HL-60 (cell line): Measurements from ENCODE around the gene UBE2E1.

Experiments used
- DNase-seq, 2 experiments: peaks; one replicate each; pipeline ENCODE4 v3.0.0-alpha.2; 2010 to 2020; ENCODE audit warnings: low read depth in 1 of 2, low spot score in 1 of 2
- H3K27ac ChIP-seq: fragments of 250-450 bp; sonication (Bioruptor Pico); replicated peaks from 2 replicates; pipeline ENCODE4 v1.5.1; 2020; ENCODE audit warnings: mild to moderate bottlenecking, moderate library complexity
- H3K27me3 ChIP-seq: fragments of 250-450 bp; sonication (Bioruptor Pico); 2 replicates; pipeline ENCODE4 v1.5.1; 2021; ENCODE audit warnings: mild to moderate bottlenecking, moderate library complexity; ENCODE audit not compliant: insufficient read depth, poor library complexity, severe bottlenecking
- H3K4me3 ChIP-seq: replicated peaks from 2 replicates; pipeline ENCODE4 v1.5.1; 2011; ENCODE audit warnings: mild to moderate bottlenecking, control low read depth, low read length; ENCODE audit not compliant: insufficient read depth
- CTCF ChIP-seq: IDR thresholded peaks from one replicate; pipeline ENCODE4 v1.5.1; 2011; ENCODE audit warnings: low read length, control low read depth, inconsistent platforms; ENCODE audit not compliant: insufficient read depth
- GABPA ChIP-seq: IDR thresholded peaks from 2 replicates; pipeline ENCODE4 v1.6.1; 2012; ENCODE audit warnings: low read depth
- POLR2AphosphoS5 ChIP-seq: IDR thresholded peaks from 2 replicates; pipeline ENCODE4 v1.6.1; 2012; ENCODE audit warnings: low read depth
- REST ChIP-seq: IDR thresholded peaks from 2 replicates; pipeline ENCODE4 v1.6.1; 2012; ENCODE audit warnings: low read depth; ENCODE audit not compliant: insufficient replicate concordance
- SPI1 ChIP-seq: IDR thresholded peaks from 2 replicates; pipeline ENCODE4 v1.6.1; 2012; ENCODE audit warnings: low read depth, mild to moderate bottlenecking, borderline replicate concordance

The UBE2E1 gene

GRCh38 chr3:23837691-23838090, 31.9 kb downstream of the UBE2E1 start:
- DNase-seq = no peak

GRCh38 chr3:23840521-23840920, 34.8 kb downstream of the UBE2E1 start:
- Histone ChIP-seq H3K4me3 (no peak overlapping the region), H3K27ac (no peak overlapping the region), H3K27me3 (no peaks in the 10 kb centered on the region)
- DNase-seq = no peak
- no peak for TF ChIP-seq GABPA
- TF ChIP-seq CTCF = no peak
- no peak for TF ChIP-seq REST
- TF ChIP-seq POLR2AphosphoS5 = no peak
- TF ChIP-seq SPI1 = no peak

More at GRCh38 chr3:23837691-23838090, 31.9 kb downstream of the UBE2E1 start:
- Histone ChIP-seq H3K4me3 (no peak overlapping the region), H3K27ac (no peak overlapping the region), H3K27me3 (no peaks in the 10 kb centered on the region)
- TF ChIP-seq POLR2AphosphoS5 (no peak), CTCF (no peak), GABPA (no peak), SPI1 (no peak), REST (no peak)

GRCh38 chr3:23843869-23844268, 38.1 kb downstream of the UBE2E1 start:
- no peak overlapping the region for H3K27ac ChIP-seq
- DNase-seq = no peak
- TF ChIP-seq GABPA = no peak
- no peak for TF ChIP-seq SPI1
- no peak for TF ChIP-seq POLR2AphosphoS5
- no peak for TF ChIP-seq REST
- TF ChIP-seq CTCF = no peak
- H3K4me3 ChIP-seq = no peak overlapping the region
- H3K27me3 ChIP-seq = no peaks in the 10 kb centered on the region
